WTC11 (cell line): ENCODE measurements around the gene NNT. TPM values are rescaled to one million over a fixed set of nuclear protein-coding genes. Genes with fewer than 3 reads are reported as not detected.
"Not testable (repeated sequence)": the region's sequence is repeated elsewhere in the genome, so short reads cannot be mapped to it uniquely, and the experiment has no call there.

ENCODE experiments used
- ATAC-seq: fragments of 200-7000 bp; cut with Tn5 transposase; 2 replicates; pipeline ENCODE4 v1.10.0; 2021; ENCODE audit warnings: mild to moderate bottlenecking, moderate library complexity
- CTCF ChIA-PET: fragments of 300-600 bp; sonication (Branson Sonifier 250); formaldehyde crosslinking; loops from one replicate; lab custom pipeline; 2021; ENCODE audit warnings: antibody characterized with exemption; lab: Charles Lee
- POLR2A ChIA-PET: fragments of 350-600 bp; sonication (Branson Sonifier 250); formaldehyde crosslinking; loops from one replicate; lab custom pipeline; 2021; ENCODE audit warnings: antibody characterized with exemption; lab: Charles Lee
- DNase-seq: peaks from one replicate; pipeline ENCODE4 v3.0.0; 2021; ENCODE audit warnings: low spot score
- H3K27ac Mint-ChIP-seq: 2 replicates; pipeline ENCODE4 v1.8.0; 2021; ENCODE audit warnings: mixed read lengths
- H3K27me3 Mint-ChIP-seq: 2 replicates; pipeline ENCODE4 v1.8.0; 2021; ENCODE audit warnings: low read depth, mild to moderate bottlenecking, moderate library complexity, mixed read lengths
- H3K36me3 Mint-ChIP-seq: 2 replicates; pipeline ENCODE4 v1.8.0; 2021; ENCODE audit warnings: mixed read lengths
- H3K4me1 Mint-ChIP-seq: 2 replicates; pipeline ENCODE4 v1.8.0; 2022; ENCODE audit warnings: mixed read lengths
- H3K4me3 Mint-ChIP-seq: 2 replicates; pipeline ENCODE4 v1.8.0; 2021; ENCODE audit warnings: mild to moderate bottlenecking, moderate library complexity, mixed read lengths
- H3K9me3 Mint-ChIP-seq: 2 replicates; pipeline ENCODE4 v1.8.0; 2021; ENCODE audit warnings: mixed read lengths
- AR ChIP-seq: fragments of 250-450 bp; sonication (Bioruptor Pico); IDR thresholded peaks from 2 replicates; pipeline ENCODE4 v1.9.0; 2021; ENCODE audit warnings: mild to moderate bottlenecking
- ATF6 ChIP-seq: sonication (generic); formaldehyde crosslinking; IDR thresholded peaks from 2 replicates; pipeline ENCODE4 v1.8.1; 2023; ENCODE audit warnings: mild to moderate bottlenecking, missing genetic modification reagents
- CREM ChIP-seq: sonication (generic); formaldehyde crosslinking; IDR thresholded peaks from 2 replicates; pipeline ENCODE4 v1.8.1; 2022; ENCODE audit warnings: mild to moderate bottlenecking, missing genetic modification reagents, moderate library complexity
- E2F4 ChIP-seq: sonication (generic); formaldehyde crosslinking; IDR thresholded peaks from 2 replicates; pipeline ENCODE4 v1.8.1; 2022; ENCODE audit warnings: low read depth, mild to moderate bottlenecking, moderate library complexity, missing genetic modification reagents, borderline replicate concordance
- FOXJ3 ChIP-seq: sonication (generic); formaldehyde crosslinking; IDR thresholded peaks from 2 replicates; pipeline ENCODE4 v1.9.0; 2021; ENCODE audit warnings: missing genetic modification reagents, mild to moderate bottlenecking, borderline replicate concordance
- GRHL2 ChIP-seq: fragments of 250-450 bp; sonication (Bioruptor Pico); IDR thresholded peaks from 2 replicates; pipeline ENCODE4 v1.8.0; 2022; ENCODE audit warnings: mild to moderate bottlenecking, moderate library complexity; ENCODE audit not compliant: insufficient replicate concordance, severe bottlenecking
- GTF2I ChIP-seq: fragments of 250-450 bp; sonication (Bioruptor Pico); conservative IDR thresholded peaks from 2 replicates; pipeline ENCODE4 v1.4.0; 2021; ENCODE audit warnings: mild to moderate bottlenecking
- HMGA2 ChIP-seq: fragments of 250-450 bp; sonication (Bioruptor Pico); IDR thresholded peaks from 2 replicates; pipeline ENCODE4 v1.4.0; 2021; ENCODE audit warnings: mild to moderate bottlenecking, moderate library complexity
- JAZF1 ChIP-seq: fragments of 250-450 bp; sonication (Bioruptor Pico); IDR thresholded peaks from 2 replicates; pipeline ENCODE4 v1.9.0; 2021; ENCODE audit warnings: moderate library complexity, mild to moderate bottlenecking, inconsistent platforms
- JUN ChIP-seq: sonication (generic); formaldehyde crosslinking; IDR thresholded peaks from 2 replicates; pipeline ENCODE4 v1.8.0; 2023; ENCODE audit warnings: mild to moderate bottlenecking, missing genetic modification reagents
- KAT7 ChIP-seq: sonication (generic); formaldehyde crosslinking; IDR thresholded peaks from 2 replicates; pipeline ENCODE4 v1.8.1; 2023; ENCODE audit warnings: missing genetic modification reagents, mild to moderate bottlenecking, borderline replicate concordance
- MXD4 ChIP-seq: fragments of 250-450 bp; sonication (Bioruptor Pico); IDR thresholded peaks from 2 replicates; pipeline ENCODE4 v1.8.0; 2021; ENCODE audit warnings: mild to moderate bottlenecking, moderate library complexity, borderline replicate concordance
- PRDM15 ChIP-seq: sonication (generic); formaldehyde crosslinking; IDR thresholded peaks from 2 replicates; pipeline ENCODE4 v1.8.0; 2022; ENCODE audit warnings: missing genetic modification reagents
- PREB ChIP-seq: sonication (generic); formaldehyde crosslinking; IDR thresholded peaks from 2 replicates; pipeline ENCODE4 v1.8.1; 2022; ENCODE audit warnings: mild to moderate bottlenecking, missing genetic modification reagents, moderate library complexity, borderline replicate concordance
- SMAD4 ChIP-seq: sonication (generic); formaldehyde crosslinking; IDR thresholded peaks from 2 replicates; pipeline ENCODE4 v1.8.0; 2022; ENCODE audit warnings: mild to moderate bottlenecking, missing genetic modification reagents
- TP53 ChIP-seq: sonication (generic); formaldehyde crosslinking; IDR thresholded peaks from 2 replicates; pipeline ENCODE4 v1.8.1; 2023; ENCODE audit warnings: mild to moderate bottlenecking, missing genetic modification reagents
- ZMAT4 ChIP-seq: fragments of 250-450 bp; sonication (Bioruptor Pico); IDR thresholded peaks from 2 replicates; pipeline ENCODE4 v1.9.0; 2021; ENCODE audit warnings: mild to moderate bottlenecking
- ZNF219 ChIP-seq: sonication (generic); formaldehyde crosslinking; IDR thresholded peaks from 2 replicates; pipeline ENCODE4 v1.8.0; 2023; ENCODE audit warnings: missing genetic modification reagents, mild to moderate bottlenecking, borderline replicate concordance
- ZSCAN18 ChIP-seq: fragments of 250-450 bp; sonication (Bioruptor Pico); IDR thresholded peaks from 2 replicates; pipeline ENCODE4 v2.1.2; 2022; ENCODE audit warnings: mild to moderate bottlenecking, moderate library complexity
- total RNA-seq: library from RNA; stranded (reverse); gene quantifications from 3 replicates; pipeline ENCODE4 v1.2.3, GENCODE V29; 2021

NNT gene
- total RNA-seq, 1 experiment from 2014 or later = 37.6 TPM

- ChIA-PET CTCF (no interaction called here), POLR2A (no interaction called here)
- Mint-ChIP-seq H3K4me1 (peaks cover 3% of the 10 kb centered on the region; the same call in 1 of the 2 replicates), H3K36me3 (peaks cover 6% of the 10 kb centered on the region; the same call in 1 of the 2 replicates), H3K27me3 (no peaks in the 10 kb centered on the region), H3K9me3 (peaks cover 13% of the 10 kb centered on the region), H3K4me3 (no peak overlapping the region), H3K27ac (no peak overlapping the region)
- DNase-seq (no peak), ATAC-seq (no peak)
- TF ChIP-seq FOXJ3 (CRISPR knock-in tag) (no peak), ZNF219 (CRISPR knock-in tag) (no peak), KAT7 (CRISPR knock-in tag) (no peak), E2F4 (CRISPR knock-in tag) (no peak), MXD4 (no peak), AR (no peak), JUN (CRISPR knock-in tag) (no peak), GRHL2 (CRISPR knock-in tag) (no peak), ATF6 (no peak), ZSCAN18 (CRISPR knock-in tag) (no peak), TP53 (no peak), ZMAT4 (CRISPR knock-in tag) (no peak)
Observed at GRCh38 chr5:43712081-43712480, 109.1 kb downstream of the NNT start.

- H3K4me1 Mint-ChIP-seq, H3K27me3 Mint-ChIP-seq, CTCF ChIA-PET, POLR2A ChIA-PET, H3K4me3 Mint-ChIP-seq, H3K27ac Mint-ChIP-seq, ATAC-seq, DNase-seq, H3K36me3 Mint-ChIP-seq: not testable (repeated sequence)
- H3K9me3 Mint-ChIP-seq = peaks cover 19% of the 10 kb centered on the region
Observed at GRCh38 chr5:43719783-43720182, 116.8 kb downstream of the NNT start.

GRCh38 chr5:43728581-43728980, 125.6 kb downstream of the NNT start:
- DNase-seq (no peak), ATAC-seq (no peak)
- no peak overlapping the region for H3K4me3 Mint-ChIP-seq
- peaks cover 4% of the 10 kb centered on the region for H3K4me1 Mint-ChIP-seq
- ChIA-PET CTCF (no interaction called here), POLR2A (no interaction called here)
- H3K36me3 Mint-ChIP-seq = no peaks in the 10 kb centered on the region
- H3K27ac Mint-ChIP-seq = no peak overlapping the region
- no peaks in the 10 kb centered on the region for H3K27me3 Mint-ChIP-seq
- H3K9me3 Mint-ChIP-seq = peaks cover 5% of the 10 kb centered on the region; the same call in 1 of the 2 replicates
- TF ChIP-seq ZNF219 (CRISPR knock-in tag) = no peak
- TF ChIP-seq HMGA2 (CRISPR knock-in tag) = no peak
- TF ChIP-seq GTF2I = no peak
- no peak for TF ChIP-seq JAZF1 (CRISPR knock-in tag)
- no peak for TF ChIP-seq PREB (CRISPR knock-in tag)
- TF ChIP-seq CREM = no peak
- no peak for TF ChIP-seq PRDM15 (CRISPR knock-in tag)
- no peak for TF ChIP-seq SMAD4
- TF ChIP-seq GRHL2 (CRISPR knock-in tag) = no peak
- TF ChIP-seq KAT7 (CRISPR knock-in tag) = no peak
